ENCODE data around the gene CYBB.

The CYBB gene

GRCh38 chrX:37746218-37746941, 33.5 kb upstream of the CYBB start:
- TF ChIP-seq CTCF (IDR thresholded peaks at IDR 0.05; ENCODE audit: insufficient read depth, low read length, poor library complexity, severe bottlenecking) (no peak), EZH2phosphoT487 (conservative IDR thresholded peaks at IDR 0.05; ENCODE audit: low read length) (no peak)
- H3K9me3 ChIP-seq (ENCODE audit: insufficient read depth, low read length), result no peaks in the 10 kb centered on the region
- H3K9me2 ChIP-seq (replicated peaks; ENCODE audit: insufficient read depth, low read length), result no peaks in the 10 kb centered on the region
- H3K79me2 ChIP-seq (ENCODE audit: insufficient read depth, low read length), result no peaks in the 10 kb centered on the region
- no peak overlapping the region for H3K4me3 ChIP-seq (ENCODE audit: insufficient read depth, low read length, poor library complexity, severe bottlenecking)
- peak overlapping the region; percentile 22 for H3K9ac ChIP-seq (ENCODE audit: low read length)
- no peaks in the 10 kb centered on the region for H4K20me1 ChIP-seq (ENCODE audit: low read depth, low read length)
- H3K27me3 ChIP-seq (ENCODE audit: low read length), result no peaks in the 10 kb centered on the region
- peak overlapping the region; percentile 80 for H2AFZ ChIP-seq (ENCODE audit: low read depth, low read length, severe bottlenecking)
- H3K4me2 ChIP-seq (ENCODE audit: low read depth, low read length, poor library complexity, severe bottlenecking), result peak overlapping the region; percentile 43
- no peaks in the 10 kb centered on the region for H3K36me3 ChIP-seq (ENCODE audit: low read length)
- peak overlapping the region; percentile 64 for H3K27ac ChIP-seq (ENCODE audit: low read depth, low read length)
- no peaks in the 10 kb centered on the region; the same call in 1 of the 2 replicates for H3F3A ChIP-seq (ENCODE audit: insufficient read depth)

GRCh38 chrX:37746951-37747350, 32.9 kb upstream of the CYBB start:
- Histone ChIP-seq H3F3A (ENCODE audit: insufficient read depth) (no peaks in the 10 kb centered on the region; the same call in 1 of the 2 replicates), H3K9ac (ENCODE audit: low read length) (no peak overlapping the region), H3K27me3 (ENCODE audit: low read length) (no peaks in the 10 kb centered on the region), H4K20me1 (ENCODE audit: low read depth, low read length) (no peaks in the 10 kb centered on the region), H3K9me2 (replicated peaks; ENCODE audit: insufficient read depth, low read length) (no peaks in the 10 kb centered on the region), H3K9me3 (ENCODE audit: insufficient read depth, low read length) (no peaks in the 10 kb centered on the region), H3K79me2 (ENCODE audit: insufficient read depth, low read length) (no peaks in the 10 kb centered on the region), H3K4me3 (ENCODE audit: insufficient read depth, low read length, poor library complexity, severe bottlenecking) (no peak overlapping the region), H3K27ac (ENCODE audit: low read depth, low read length) (no peak overlapping the region), H3K36me3 (ENCODE audit: low read length) (no peaks in the 10 kb centered on the region), H2AFZ (ENCODE audit: low read depth, low read length, severe bottlenecking) (peak overlapping the region; percentile 80), H3K4me2 (ENCODE audit: low read depth, low read length, poor library complexity, severe bottlenecking) (no peak overlapping the region)
- TF ChIP-seq CTCF (IDR thresholded peaks at IDR 0.05; ENCODE audit: insufficient read depth, low read length, poor library complexity, severe bottlenecking), result no peak
- no peak for TF ChIP-seq EZH2phosphoT487 (conservative IDR thresholded peaks at IDR 0.05; ENCODE audit: low read length)

GRCh38 chrX:37752281-37752680, 27.6 kb upstream of the CYBB start:
- no peak for TF ChIP-seq CTCF (IDR thresholded peaks at IDR 0.05; ENCODE audit: insufficient read depth, low read length, poor library complexity, severe bottlenecking)
- TF ChIP-seq EZH2phosphoT487 (conservative IDR thresholded peaks at IDR 0.05; ENCODE audit: low read length), result no peak
- H2AFZ ChIP-seq (ENCODE audit: low read depth, low read length, severe bottlenecking), result no peak overlapping the region
- peak overlapping the region; percentile 96; the same call in 1 of the 2 replicates for H3K27ac ChIP-seq (ENCODE audit: low read depth, low read length)
- no peaks in the 10 kb centered on the region for H3K9me3 ChIP-seq (ENCODE audit: insufficient read depth, low read length)
- no peaks in the 10 kb centered on the region for H3K79me2 ChIP-seq (ENCODE audit: insufficient read depth, low read length)
- no peaks in the 10 kb centered on the region for H3K27me3 ChIP-seq (ENCODE audit: low read length)
- H3K4me3 ChIP-seq (ENCODE audit: insufficient read depth, low read length, poor library complexity, severe bottlenecking), result no peak overlapping the region
- H3K9me2 ChIP-seq (replicated peaks; ENCODE audit: insufficient read depth, low read length), result no peaks in the 10 kb centered on the region
- H4K20me1 ChIP-seq (ENCODE audit: low read depth, low read length), result no peaks in the 10 kb centered on the region
- no peak overlapping the region for H3K4me2 ChIP-seq (ENCODE audit: low read depth, low read length, poor library complexity, severe bottlenecking)
- peaks cover 6% of the 10 kb centered on the region; the same call in 1 of the 2 replicates for H3F3A ChIP-seq (ENCODE audit: insufficient read depth)
- H3K36me3 ChIP-seq (ENCODE audit: low read length), result no peaks in the 10 kb centered on the region
- no peak overlapping the region for H3K9ac ChIP-seq (ENCODE audit: low read length)

Data from SU-DHL-6 (cell line).